ENCODE measurements around the gene HIP1R. TPM values are rescaled to one million over a fixed set of nuclear protein-coding genes. Genes with fewer than 3 reads are reported as not detected.

The HIP1R gene
- total and polyA plus RNA-seq, 2 of the 4 experiments (the other 2 are of a cell fraction), result 13.8 to 18.5 TPM

GRCh38 chr12:122813310-122813713 lies 21.9 kb upstream of the HIP1R start:
- in situ Hi-C loops (cut with MboI; ENCODE audit: low sequenced_read_pairs), result no loop called here

More at GRCh38 chr12:122813310-122813713, 21.9 kb upstream of the HIP1R start:
- H4K5ac ChIP-seq (ENCODE audit: low read depth, low read length), result no peak overlapping the region
- no peak overlapping the region for H3K4ac ChIP-seq (ENCODE audit: low read depth, low read length)
- H3K4me2 ChIP-seq (ENCODE audit: low read depth, low read length), result no peak overlapping the region
- H4K8ac ChIP-seq (ENCODE audit: low read depth in 2 of 2, low read length in 2 of 2), result no peak overlapping the region
- H3K4me1 ChIP-seq (ENCODE audit: control insufficient read depth, insufficient read depth, low read length), result no peaks in the 10 kb centered on the region
- no peak for DNase-seq
- intact Hi-C loops (cut with micrococcal nuclease), result no loop called here
- no peaks in the 10 kb centered on the region for H3K36me3 ChIP-seq (ENCODE audit: control insufficient read depth, insufficient read depth, low read length)
- no peaks in the 10 kb centered on the region for H4K20me1 ChIP-seq (ENCODE audit: insufficient read depth, low read length)
- ChIA-PET POLR2A (ENCODE audit: unreplicated experiment) (no interaction called here), CTCF (no interaction called here)
- H3K27ac ChIP-seq (ENCODE audit: insufficient read depth, low read length), result no peak overlapping the region
- H3K56ac ChIP-seq (ENCODE audit: extremely low read depth, insufficient read depth, low read length), result no peak overlapping the region
- no peak overlapping the region for H2AK5ac ChIP-seq (ENCODE audit: low read depth, low read length)
- no peak overlapping the region for H2BK20ac ChIP-seq (ENCODE audit: low read depth, low read length)
- H3K9ac ChIP-seq (ENCODE audit: low read depth, low read length), result no peak overlapping the region
- 0 out of 2 replicates have a peak, but pooled peaks cover 2% of the 10 kb centered on the region for H3K9me3 ChIP-seq (ENCODE audit: control insufficient read depth, insufficient read depth, low read length)
- TF ChIP-seq BHLHE40 (IDR thresholded peaks at IDR 0.05; ENCODE audit: low read depth, low read length) (no peak), MAZ (IDR thresholded peaks at IDR 0.05; ENCODE audit: borderline replicate concordance, low read depth, low read length) (no peak), USF2 (IDR thresholded peaks at IDR 0.05; ENCODE audit: low read depth, low read length) (no peak), ELK1 (IDR thresholded peaks at IDR 0.05; ENCODE audit: borderline replicate concordance, low read depth, low read length) (no peak), RFX5 (IDR thresholded peaks at IDR 0.05; ENCODE audit: low read depth, low read length) (no peak), RAD21 (IDR thresholded peaks at IDR 0.05; ENCODE audit: low read length) (no peak), CTCF (conservative IDR thresholded peaks at IDR 0.05; ENCODE audit: low read depth, low read length) (no peak), CHD1 (IDR thresholded peaks at IDR 0.05; ENCODE audit: low read depth, low read length) (no peak), RCOR1 (IDR thresholded peaks at IDR 0.05; ENCODE audit: insufficient replicate concordance, low read length) (no peak), MXI1 (IDR thresholded peaks at IDR 0.05; ENCODE audit: borderline replicate concordance, low read depth, low read length) (no peak), NFE2L2 (IDR thresholded peaks at IDR 0.05; ENCODE audit: low read depth, low read length) (no peak), CEBPB (IDR thresholded peaks at IDR 0.05; ENCODE audit: low read depth, low read length) (no peak)
- H2AFZ ChIP-seq (replicated peaks; ENCODE audit: low read length, poor library complexity), result no peak overlapping the region
- H2BK5ac ChIP-seq (ENCODE audit: low read depth, low read length, poor library complexity, severe bottlenecking), result no peak overlapping the region
- no peak overlapping the region for H3K18ac ChIP-seq (ENCODE audit: low read depth, low read length)
- H4K91ac ChIP-seq (ENCODE audit: insufficient read depth, low read depth, low read length), result no peak overlapping the region
- no peak overlapping the region for H2BK15ac ChIP-seq (ENCODE audit: low read depth, low read length)
- WGBS, 2 experiments (ENCODE audit: extremely low coverage in 2 of 2, insufficient read length in 1 of 2), result 93% methylated on average over 5 of the region's 10 CpGs; no CpG with 5 or more reads in 1 of the 2 experiments
- H3K9me1 ChIP-seq (ENCODE audit: insufficient read depth, low read length), result 0 out of 2 replicates have a peak, but pooled peaks cover 4% of the 10 kb centered on the region
- dilution Hi-C loops (cut with HindIII; ENCODE audit: low sequenced_read_pairs, unreplicated experiment), result no loop called here
- no TSS peak for BruUV-seq (replicated peaks)
- no peak for ATAC-seq (ENCODE audit: low read depth)
- no peaks in the 10 kb centered on the region for H3K79me1 ChIP-seq (ENCODE audit: low read depth in 1 of 2, low read length in 2 of 2)
- no peak overlapping the region for H3K4me3 ChIP-seq (ENCODE audit: insufficient read depth, low read depth, low read length)
- no peak overlapping the region for H3K14ac ChIP-seq (replicated peaks; ENCODE audit: low read depth, low read length)
- H3K27me3 ChIP-seq (ENCODE audit: control insufficient read depth, insufficient read depth, low read length), result no peaks in the 10 kb centered on the region
- H2AK9ac ChIP-seq (replicated peaks; ENCODE audit: low read depth, low read length, poor library complexity), result no peak overlapping the region
- no peak overlapping the region for H2BK120ac ChIP-seq (ENCODE audit: low read depth, low read length)
- no peak overlapping the region for H3K23ac ChIP-seq (ENCODE audit: low read depth, low read length)

All from IMR-90 (cell line).